Anterior cingulate cortex (tissue), 58 donors: ENCODE results near the gene ARFGEF3.
"Not testable (repeated sequence)": the region's sequence is repeated elsewhere in the genome, so short reads cannot be mapped to it uniquely, and the experiment has no call there.

Experiments
- DNase-seq, 58 donors: peaks; one replicate each; lab custom pipeline; 2025; lab: John Stamatoyannopoulos, UW

ARFGEF3 gene

DNA sequence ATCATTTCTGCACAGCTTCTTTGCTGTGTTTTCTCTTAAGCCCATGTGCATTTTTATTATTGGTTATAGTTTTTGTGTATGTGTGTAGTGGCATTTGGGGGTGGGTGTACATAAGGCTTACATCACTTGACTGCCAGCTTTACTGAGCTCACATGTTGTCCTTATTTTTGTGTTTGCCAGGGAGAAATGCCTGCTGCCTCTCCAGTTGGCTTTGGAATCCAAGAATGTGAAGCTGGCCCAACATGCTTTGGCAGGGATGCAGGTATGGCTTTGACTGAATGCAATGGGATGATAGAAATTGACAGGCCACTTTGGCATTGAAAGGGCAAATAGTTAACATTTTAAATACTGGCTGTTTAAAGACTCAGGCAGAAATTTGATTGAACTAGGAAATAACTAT lies 45.1 kb downstream of the ARFGEF3 start:
- DNase-seq: peak in 2 of 58 donors; percentile 16 to 25

- DNase-seq: peak in 9 of 58 donors; percentile 1 to 70 (median 16)
These were observed 49.4 kb downstream of the ARFGEF3 start for GRCh38 chr6:138211048-138211581.

GRCh38 chr6:138211601-138212000 lies 49.9 kb downstream of the ARFGEF3 start:
- no peak for DNase-seq

- DNase-seq: not testable (repeated sequence)
These were observed 50.8 kb downstream of the ARFGEF3 start for GRCh38 chr6:138212530-138212929.

DNA sequence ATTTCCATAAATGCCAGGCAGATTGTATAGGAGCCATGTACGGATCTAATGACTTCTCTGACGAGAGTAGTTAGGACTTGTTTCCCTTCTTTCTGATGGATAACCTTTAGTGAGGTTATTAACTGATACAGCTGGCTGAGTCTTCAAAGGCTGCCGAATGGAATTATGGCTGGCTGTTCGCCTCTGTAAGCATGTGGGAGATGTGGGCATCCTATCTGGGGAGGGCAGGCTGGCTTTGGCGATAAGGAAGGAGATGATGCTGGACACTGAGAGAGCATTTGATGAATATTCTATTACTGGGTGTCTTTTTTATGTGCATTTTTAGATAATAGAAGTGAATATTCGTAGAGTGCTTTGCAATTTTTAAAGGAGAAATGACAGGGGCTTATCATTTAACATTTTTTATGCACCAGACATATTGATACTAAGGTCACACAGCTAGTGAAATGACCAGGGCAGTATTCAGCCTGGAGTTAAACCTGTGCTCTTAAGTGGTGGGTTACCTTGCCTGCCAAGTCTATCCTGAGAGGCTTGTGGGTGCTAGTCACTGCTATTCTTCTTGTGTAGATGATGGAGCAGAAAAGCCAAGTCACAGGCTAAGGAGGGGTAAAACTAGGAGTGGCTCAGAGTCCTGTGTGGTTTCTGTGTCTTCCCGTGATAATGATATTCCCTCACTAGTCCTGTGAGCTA lies 53.5 kb downstream of the ARFGEF3 start:
- DNase-seq: no peak

GRCh38 chr6:138218449-138218848 lies 56.7 kb downstream of the ARFGEF3 start, which contains the start of gene PBOV1:
Gene PBOV1 (minus strand): TSS chr6:138218491. CDS start chr6:138218395, 96 bp downstream.
- DNase-seq: no peak

- DNase-seq: no peak
These were observed 57.7 kb downstream of the ARFGEF3 start for GRCh38 chr6:138219398-138219797.

GRCh38 chr6:138219901-138220300 lies 58.2 kb downstream of the ARFGEF3 start:
- no peak for DNase-seq

- no peak for DNase-seq
These were observed 61.3 kb downstream of the ARFGEF3 start for GRCh38 chr6:138222901-138223546.

DNA sequence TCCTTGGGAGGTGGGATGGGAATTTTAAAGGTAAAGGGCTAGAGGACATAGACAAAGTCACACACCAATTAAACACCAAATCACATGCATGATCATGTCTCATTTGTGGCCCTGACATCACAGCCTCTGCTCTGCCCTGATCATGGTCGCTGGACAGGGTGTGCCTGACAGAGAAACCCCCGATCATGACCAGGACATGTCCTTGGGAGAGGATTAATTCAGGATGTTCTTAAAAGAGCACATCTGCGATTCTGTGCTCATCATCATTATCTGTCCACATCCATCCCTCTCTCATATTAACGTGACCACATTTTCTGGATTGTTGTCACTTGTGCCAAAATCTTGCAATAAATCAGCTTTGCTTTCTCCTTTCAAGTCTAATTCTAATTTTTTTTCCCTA lies 64.2 kb downstream of the ARFGEF3 start:
- no peak for DNase-seq

DNA sequence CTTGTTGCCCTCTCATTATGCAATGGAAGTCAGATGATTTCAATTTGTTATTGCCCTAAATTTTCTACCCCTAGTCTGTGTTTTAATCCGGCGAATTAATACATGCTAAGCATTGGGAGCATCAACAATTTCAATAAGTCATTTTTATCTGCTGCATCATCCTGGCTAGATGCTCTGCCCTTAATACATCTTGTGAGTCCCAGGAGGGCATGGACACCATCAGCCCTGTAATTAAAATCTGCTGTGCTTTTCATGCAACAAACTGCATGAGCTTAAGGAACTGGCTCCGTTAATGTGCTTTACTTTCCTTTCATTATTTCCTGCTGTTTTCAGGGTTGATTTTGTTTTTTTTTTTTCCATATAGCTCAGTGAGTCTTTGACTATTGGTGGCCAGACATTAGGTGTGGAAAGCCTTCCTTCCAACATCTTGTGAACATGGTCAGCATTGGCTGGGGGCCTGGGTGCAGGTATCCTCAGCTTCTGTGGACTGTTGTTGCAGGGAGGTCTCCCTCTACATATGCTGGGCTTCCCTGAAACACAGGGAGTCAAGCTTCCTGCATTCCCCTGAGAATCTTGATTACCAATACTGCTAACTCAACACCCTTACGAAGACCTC lies 65.1 kb downstream of the ARFGEF3 start:
- no peak for DNase-seq

DNA sequence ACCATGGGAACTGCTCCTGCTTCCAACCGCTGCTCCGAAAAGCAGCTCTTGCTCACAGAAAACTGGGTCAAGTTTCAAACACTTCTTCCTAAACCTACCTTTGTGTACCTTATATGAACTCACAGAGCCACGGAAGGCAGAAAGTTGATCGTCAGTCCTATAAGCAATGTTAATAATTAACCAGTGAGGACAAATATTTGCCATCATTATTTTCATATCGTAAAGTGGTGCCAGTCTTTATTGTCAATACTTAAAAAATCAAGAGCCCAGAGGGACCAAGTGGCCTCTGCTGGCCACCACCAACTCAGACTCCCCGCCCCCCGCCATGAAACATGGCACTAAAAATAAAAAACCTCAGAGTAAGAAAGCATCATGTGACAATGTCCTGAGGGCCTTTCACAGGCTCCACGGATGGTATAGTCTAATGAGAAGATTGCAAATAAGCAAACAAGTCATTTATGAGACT lies 65.6 kb downstream of the ARFGEF3 start:
- no peak for DNase-seq

DNA sequence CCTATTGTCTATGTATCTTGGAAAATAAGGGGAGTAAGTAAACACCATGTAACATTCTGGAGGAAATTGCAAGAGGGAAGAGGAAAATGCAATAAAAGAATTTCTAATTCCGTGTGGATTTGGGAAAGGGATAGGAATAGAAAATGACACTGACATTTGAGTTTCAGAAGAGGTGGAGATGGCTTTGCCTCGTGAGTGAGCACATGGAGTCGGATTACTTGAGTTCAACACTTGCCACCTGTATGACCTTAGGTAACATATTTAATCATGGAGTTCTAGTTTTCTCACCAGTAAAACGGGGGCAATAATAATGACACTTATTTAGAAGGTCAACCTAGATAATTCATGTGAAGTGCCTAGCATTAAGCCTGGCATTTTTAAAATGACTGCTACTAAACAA lies 67.3 kb downstream of the ARFGEF3 start:
- no peak for DNase-seq

DNA sequence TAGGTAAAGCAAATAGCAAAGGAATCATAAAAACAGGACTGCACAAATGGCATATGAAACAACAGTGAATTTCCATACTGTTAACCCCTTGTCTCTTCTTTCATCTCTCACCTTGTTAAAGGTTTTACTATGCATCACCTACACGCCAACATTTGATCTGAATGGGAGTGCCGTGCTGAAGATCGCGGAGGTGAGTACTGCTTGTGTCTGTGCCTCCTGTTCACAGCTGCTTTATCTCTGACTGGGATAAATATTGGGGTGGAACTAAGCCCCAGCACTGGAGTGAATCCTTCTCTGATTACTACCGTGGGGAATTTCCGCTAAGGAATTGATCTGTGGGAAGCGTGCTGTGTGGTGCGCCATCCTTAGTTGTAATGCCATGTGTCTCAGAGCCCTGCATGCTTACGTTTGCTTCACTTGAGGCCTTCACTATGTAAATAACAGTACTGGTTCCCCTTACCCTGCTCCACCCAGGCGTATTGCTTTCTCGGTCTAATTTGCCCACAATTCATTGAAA lies 68.0 kb downstream of the ARFGEF3 start:
- no peak for DNase-seq

DNA sequence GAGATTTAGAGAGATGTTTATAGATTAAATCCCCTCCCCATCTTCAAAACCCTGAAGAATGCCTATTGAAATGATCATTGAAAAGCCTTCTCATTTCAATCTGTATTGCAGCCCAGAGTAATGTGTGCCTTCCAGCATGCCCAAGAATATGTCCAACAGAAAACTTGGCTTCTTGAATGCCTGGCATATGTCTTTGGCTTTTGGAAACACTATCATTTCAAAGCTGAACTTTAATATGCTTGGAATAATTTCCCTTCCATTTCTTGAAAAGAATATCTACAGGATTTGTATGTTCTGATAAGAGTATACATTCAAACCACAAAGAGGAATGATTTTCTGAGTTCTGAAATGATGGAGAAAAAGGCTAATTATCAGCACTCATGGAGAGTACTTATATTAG lies 68.5 kb downstream of the ARFGEF3 start:
- DNase-seq: no peak

DNA sequence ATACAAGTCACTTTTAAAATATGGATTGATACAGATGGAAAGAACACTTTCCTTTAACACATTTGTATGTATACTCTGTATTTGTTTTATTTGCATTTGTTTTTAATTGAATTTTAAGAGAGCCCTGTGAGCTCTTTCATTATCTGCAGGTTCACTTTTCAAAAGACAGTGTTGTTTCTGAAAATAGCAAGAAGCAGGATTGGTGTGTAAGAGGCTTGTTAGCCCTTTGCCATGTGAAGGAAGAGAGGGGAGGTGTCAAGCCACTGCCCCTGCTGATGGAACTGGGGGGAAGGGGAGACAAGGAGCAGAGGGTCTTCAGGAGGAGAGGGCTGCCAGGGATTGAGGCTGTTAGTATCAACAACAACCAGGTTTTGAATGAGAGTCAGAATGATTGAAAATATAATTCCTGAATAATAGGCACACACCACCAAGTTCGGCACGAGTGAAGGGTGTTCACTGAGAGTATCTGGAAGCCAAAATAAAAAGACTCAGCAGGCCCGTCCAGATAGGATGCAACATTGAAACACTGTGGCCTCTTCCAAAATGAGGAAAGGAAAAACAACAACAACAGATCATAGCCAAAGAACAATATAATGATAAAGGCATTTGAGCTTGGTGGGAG lies 69.1 kb downstream of the ARFGEF3 start:
- no peak for DNase-seq

DNA sequence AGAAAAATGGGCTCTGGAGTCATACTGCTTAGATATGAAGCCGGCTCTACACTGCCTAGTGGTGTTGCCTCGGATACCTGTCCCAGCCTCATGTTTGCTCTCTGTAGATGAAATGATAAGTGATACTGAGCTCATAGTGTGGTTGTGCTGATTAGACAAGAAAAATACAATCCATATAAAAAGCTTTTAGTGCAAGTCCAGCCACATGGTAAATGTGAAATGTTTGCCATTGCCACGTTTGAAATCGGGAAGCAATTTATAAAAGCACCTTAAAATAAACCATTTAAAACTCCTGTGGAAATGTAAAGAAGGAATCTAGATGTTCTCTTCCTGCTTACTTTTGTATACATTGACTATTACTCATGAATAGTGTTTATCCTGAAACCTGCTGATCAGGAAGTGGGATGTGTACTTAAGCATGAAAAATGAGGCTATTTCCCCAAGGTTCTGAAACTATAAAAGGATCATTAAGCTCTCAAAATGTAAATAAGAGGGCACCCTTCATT lies 69.7 kb downstream of the ARFGEF3 start:
- DNase-seq: no peak

DNA sequence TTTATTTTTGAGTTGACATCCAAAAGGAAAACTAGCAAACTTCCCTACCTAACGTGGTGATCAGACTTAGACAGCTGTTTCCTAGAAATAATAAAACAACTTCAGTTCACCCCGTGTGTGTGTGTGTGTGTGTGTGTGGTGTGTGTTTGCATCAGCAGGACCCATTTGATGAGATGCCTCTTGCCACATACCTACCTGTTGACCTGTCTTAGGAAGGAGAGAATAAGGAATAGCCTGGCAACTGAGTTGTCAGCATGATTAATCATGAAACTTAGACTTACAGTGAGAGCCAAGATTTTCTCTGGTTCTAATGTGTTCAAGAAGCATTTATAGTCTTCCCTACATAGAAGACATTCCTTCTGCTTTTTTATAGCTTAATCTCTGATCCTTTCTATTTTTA lies 72.6 kb downstream of the ARFGEF3 start:
- DNase-seq: no peak

GRCh38 chr6:138235205-138235604 lies 73.5 kb downstream of the ARFGEF3 start:
- DNase-seq: no peak

DNA sequence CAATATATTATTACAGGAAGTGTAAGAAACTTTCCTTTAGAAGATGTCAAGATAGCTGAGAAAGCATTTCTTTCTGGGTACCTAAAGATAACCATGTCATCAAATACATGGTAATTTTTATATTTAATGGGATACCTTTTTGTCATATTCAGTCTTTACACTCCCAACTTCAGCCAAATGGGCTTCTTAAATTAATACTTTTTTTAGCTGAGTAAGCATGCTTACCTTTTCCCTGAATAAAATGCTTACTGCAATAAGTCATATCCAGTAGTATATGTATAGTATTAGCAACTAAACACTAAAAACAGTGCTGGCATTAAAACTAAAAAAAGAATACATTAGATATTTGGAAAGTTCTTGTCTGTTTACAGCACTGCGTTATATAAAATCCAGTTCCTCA lies 74.0 kb downstream of the ARFGEF3 start:
- DNase-seq: no peak
